Fibroblast of skin of left biceps (primary cell): Measurements from ENCODE around the gene GARIN6.
"Not testable (repeated sequence)": the region's sequence is repeated elsewhere in the genome, so short reads cannot be mapped to it uniquely, and the experiment has no call there.

Experiments used
- DNase-seq, 2 experiments: peaks; one replicate each; pipeline ENCODE4 v3.0.0-alpha.2; 2013; ENCODE audit warnings: low read depth in 2 of 2

GARIN6 gene

DNA sequence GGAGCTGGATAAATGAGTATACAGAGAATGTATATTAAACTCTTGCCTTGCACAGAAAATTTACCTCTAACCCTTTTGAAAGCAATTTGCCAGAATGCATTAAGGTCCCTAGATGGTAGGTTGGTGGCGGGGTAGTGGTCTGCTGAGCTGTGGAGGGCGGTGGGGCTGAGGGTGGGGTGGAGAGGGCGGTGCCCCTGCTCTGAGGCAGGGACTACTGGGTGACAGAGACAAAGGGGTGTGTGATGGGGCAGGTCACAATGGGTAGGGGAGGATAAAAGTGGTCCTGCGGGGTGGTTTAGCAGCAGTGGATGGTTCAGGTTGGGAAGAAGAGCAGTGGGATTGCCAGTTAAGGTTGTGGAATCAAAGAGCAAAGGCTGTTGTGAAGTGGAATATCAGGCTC is at the start of gene GARIN6:
Gene GARIN6 (plus strand): TSS at position 301 of the 400 bp plus-strand sequence. CDS start 422 bp downstream, outside the sequence.
- DNase-seq = no peak

DNA sequence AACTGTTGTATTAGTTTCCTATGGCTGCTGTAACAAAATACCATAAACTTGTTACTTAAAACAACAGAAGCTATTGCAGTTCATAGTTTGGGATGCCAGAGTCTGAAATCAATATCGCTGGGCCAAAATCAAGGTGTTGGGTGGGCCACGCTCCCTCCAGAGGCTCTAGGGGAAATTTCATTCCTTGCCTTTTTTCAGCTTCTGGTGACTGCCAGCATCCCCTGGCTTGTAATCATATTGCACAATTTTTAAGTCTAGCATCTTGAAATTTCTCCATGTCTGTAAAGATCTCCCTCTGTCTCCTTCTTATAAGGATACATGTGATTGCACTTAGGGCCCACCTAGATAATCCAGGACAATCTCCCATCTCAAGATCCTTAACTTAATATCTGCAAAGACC is 48.8 kb upstream of the GARIN6 start:
- DNase-seq = no peak

DNA sequence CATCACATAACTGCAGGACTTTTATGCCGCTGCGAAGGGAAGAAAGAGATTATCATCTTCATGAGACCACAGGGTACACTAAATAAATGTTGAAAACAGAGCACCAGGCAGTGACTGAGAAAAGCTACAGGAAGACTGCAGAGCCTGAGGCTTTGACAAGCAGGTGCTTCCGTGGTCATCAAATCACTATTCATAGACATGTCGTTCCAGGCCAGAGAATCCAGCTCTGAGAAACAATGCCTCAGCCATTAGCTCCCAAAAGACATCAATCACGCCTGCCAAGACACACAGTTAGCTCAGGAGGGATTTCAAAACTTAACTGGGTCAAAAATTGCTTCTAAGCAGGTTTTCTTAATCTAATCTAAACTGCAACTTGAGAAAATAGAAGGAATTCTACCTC is 47.2 kb upstream of the GARIN6 start:
- no peak for DNase-seq

DNA sequence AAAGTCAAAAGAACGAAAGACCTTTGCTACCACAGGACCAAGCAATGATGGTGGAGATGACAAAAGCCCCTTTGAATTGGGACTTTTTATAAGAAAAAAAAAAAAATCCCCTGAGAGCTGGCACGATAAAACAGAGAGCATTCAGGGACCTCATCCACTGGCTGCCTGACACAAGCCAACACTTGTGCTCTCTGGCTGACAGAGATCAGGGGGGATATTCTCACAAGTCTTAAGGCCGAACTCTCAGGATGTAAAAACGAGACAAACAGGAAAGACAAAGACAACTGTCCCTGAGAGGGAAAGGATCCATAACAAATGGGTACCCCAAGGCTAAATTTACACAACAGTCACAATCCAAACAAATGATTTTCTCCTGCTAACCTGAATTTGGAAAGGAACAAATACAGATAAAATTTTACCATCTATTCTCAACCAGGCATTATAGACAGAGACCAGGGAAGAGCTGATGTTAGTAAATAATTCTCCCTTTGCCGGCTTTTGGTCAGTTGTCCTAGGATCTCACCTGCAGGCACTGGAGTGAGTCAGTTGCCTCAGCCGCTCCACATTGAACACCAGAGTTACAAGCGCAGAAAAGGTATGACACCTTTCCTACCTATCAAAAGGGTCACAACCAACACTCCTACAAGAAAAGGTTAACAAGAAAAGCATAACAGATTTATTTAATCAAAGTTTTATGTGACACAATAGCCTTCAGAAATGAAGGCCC is 37.9 kb upstream of the GARIN6 start:
- DNase-seq = no peak

DNA sequence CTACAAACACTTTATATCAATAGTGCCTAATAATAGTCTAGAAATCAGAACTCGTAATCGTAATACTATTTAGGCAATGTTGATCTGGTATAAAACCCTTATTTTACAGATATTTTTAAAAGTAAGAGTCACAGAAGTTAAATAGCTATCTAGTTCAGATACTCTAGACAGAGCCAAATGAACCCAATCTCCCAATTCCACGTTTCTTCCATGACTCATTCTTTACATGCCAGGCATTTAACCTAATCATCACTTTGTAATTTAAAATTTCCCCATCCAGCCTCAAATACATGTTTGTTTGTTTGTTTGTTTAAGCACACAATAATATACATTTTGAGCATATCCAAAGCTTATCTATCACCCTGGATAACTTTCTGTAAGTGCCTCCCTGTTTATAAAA is 36.4 kb upstream of the GARIN6 start:
- DNase-seq = no peak

DNA sequence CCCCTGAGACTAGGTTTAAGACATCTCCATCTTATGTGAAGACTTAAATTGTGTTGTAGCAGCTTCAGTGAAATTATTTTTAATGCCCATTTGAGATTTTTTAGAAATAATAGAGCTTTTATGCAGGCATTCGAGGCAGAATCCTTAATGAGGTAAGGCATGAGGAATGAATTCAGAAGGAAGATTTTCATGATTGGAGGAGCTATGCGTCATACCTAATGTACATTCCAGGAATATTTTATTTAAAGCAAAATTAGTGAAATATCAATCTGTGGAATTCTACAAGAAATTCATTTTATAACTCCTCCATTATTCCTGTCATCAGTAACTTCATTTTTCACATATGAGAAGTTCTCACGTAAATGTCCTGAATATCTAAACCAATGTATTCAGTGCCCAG is 36.0 kb upstream of the GARIN6 start:
- DNase-seq = no peak

DNA sequence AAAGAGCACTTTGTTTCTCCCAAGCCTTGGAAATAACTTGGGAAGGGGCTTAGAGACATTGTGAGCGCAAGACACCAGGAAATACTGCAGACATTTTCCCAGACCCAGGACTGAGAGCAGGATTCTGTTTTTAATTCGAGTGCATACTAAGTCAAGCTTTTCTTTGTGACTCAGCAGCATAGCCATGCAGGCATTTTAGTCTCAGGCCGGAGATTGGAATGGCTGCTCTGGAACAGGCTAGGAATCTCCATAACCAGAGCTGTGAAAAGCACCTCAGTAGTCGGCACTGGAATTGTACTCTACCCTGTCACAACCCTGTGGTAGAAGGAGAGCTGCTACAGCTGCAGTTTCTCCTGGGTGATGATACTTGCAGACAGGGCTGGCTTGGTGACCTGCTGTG is 28.9 kb upstream of the GARIN6 start:
- DNase-seq = no peak

DNA sequence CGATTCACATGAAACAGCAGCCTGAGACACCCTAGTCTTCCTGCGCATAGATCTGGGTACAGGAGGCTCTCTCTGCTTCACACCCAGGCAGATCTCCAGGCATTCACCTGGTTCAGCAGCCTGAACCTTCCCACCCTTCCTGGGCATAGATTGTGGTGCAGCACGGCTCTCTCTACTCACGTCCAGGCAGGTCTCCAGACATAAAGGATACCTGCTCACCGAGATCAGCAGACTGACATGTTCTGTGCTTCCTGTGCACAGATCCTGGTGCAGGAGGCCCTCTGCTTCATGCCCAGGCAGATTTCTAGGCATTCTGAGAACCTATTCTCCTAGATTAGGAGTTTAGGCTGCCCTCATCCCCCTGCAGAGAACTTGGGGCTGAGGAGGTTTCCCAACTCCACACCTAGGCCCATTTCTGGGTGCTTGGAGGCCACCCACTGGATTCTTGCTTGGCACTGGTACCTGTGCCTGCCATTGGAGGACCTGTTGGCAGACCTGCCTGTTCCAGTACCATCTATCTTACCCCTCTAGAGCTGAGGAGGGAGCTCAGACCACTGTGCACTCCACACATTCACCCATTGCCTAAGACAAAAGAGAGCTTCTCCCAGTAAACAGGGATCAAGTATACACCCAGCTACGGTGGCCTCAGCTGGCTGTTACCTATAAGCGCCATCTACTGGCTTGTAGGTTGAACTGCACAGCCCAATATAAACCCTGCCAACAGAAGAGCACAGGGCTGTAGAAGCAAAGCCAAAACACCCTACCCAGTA is 28.0 kb upstream of the GARIN6 start:
- DNase-seq = no peak

DNA sequence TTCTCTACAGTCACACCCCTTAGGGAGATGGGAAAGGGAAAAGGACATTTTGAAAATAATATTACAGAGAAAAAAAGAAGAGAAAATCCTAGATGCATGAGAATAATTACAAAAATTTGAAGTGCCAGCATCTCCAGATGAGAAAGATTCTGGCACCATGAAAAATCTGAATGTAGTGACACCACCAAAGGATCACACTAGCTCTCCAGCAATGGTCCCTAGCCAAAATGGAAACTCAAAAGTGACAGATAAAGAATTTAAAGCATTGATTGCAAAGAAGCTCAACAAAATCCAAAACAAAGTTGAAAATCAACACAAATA is 27.4 kb upstream of the GARIN6 start:
- no peak for DNase-seq

DNA sequence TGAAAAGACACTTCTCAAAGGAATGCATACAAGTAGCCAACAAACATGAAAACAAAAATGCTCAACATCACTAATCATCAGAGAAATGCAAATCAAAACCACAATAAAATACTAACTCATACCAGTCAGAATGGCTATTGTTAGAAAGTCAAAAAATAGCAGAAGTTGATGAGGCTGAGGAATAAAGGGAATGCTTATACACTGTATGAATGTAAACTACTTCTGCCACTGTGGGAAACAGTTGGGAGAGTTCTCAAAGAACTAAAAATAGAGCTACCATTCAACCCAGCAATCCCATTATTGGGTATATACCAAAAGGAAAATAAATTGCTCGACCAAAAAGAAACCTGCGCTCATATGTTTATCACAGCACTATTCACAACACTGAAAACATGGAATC is 23.0 kb upstream of the GARIN6 start:
- DNase-seq = not testable (repeated sequence)

DNA sequence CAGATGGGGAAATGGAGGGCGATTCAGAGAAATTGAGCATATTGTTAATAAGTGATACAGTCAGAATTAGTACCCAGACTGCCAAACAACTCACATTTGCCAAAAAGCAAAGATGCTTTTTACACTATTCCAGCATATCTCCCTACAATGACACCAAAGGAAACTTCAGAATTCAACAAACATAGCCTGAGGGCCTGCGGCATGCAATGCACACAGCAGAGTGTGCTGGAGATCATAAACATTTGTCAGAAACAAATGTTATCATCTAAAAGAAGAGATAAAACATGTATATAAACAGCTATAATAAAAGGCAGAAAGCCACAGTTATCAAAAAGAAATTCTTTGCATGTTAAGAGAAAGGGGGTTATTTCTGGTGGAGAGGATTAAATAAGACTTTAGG is 20.1 kb upstream of the GARIN6 start:
- DNase-seq = no peak

DNA sequence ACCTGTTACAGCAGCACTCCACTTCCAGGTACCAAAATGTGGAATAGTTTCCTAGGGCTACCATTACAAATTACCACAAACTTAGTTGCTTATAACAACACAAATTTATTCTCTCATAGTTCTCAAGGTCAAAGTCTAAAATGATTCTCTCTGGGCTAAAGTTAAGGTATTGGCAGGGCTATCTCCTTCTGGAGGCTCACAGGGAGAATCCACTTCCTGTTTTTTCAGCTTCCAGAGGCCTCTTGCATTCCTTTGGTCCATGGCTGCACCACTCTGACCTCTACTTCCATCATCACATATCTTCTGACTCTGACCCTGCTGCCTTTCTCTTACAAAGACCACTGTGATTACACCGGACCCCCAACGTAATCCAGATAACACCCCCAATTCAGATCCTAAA is 2.9 kb upstream of the GARIN6 start:
- DNase-seq = no peak

DNA sequence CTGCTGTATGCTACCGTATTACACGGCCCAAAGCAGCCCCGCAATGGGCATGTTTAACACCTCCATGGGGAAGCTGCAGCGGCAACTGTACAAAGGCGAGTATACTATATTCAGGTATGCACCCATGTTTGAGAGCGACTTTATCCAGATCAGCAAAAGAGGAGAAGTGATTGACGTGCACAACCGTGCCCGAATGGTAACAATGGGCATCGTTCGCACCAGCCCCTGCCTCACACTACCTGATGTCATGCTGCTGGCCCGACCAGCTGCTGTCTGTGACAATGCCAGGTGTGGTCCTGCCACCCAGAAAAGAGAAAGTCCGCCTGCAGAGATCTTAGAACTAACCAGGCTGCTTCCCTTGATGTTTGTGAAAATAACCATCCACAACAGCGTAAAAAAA is 630 bp downstream of the GARIN6 start:
- no peak for DNase-seq

DNA sequence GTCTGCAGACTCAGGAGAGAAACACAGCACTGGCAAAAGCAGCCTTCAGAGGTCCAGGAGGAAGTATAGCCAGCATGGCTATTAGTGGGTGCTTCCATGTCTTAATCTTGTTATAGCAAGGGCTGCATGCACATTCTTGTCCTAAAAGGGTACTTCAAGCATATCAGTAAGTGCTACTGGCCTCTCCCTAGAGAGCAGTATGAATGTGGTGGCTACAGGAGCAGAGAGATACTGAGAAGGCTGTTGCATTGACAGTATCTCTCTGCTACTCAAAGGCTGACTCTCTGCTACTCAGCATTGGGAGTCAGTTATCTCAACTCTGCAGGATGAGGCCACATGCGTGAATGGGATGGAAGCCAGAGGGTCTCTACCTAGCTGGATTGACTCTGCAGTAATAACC is 2.0 kb downstream of the GARIN6 start:
- DNase-seq = no peak

DNA sequence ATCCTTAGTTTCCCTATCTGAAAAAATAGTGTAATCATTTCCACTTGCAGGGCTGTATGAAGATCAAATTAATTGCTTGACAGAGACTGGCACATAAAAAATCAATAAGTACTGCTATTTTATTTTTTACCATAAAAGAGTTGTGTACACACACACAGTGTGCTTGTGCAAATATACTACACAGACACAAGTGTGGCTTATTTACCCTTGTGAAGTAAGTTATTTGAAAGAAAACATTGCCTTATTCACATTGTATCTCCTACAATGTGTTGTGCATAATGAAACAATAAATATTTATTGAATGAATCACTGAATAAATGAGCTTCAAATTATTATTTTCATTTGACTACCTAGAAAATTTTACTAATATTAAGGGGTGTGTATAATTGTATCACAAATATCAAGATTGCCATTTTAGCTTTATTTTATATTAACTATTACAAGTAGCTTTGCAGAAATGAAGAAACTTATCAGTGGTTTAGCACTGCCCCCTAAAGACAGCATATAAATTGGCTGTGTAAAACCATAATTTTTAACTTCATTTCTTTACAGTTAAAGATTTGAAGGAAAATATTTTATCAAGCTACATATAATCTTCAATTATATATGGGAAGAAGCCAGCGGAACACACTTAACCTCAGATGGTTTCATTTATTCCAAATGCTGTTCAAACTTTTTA is 11.3 kb downstream of the GARIN6 start:
- DNase-seq = no peak

DNA sequence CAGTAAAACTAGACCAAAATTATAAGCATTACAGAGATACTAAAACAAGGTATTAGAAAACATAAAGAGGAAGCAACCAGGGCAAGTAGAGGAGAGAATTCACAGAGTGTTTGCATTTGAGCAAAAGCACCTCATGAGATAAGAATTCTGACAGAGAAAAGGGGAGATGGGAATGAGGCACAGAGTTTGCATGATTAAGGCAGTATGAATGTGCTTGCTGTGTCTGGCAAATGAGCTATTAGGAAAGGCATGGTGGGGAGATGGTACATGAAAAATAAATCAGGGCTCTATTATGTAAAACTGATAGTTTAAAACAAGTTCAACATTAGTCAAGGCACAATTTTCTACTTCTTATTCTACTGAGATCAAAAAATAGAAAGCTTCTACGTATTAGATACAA is 23.1 kb downstream of the GARIN6 start:
- DNase-seq = no peak

DNA sequence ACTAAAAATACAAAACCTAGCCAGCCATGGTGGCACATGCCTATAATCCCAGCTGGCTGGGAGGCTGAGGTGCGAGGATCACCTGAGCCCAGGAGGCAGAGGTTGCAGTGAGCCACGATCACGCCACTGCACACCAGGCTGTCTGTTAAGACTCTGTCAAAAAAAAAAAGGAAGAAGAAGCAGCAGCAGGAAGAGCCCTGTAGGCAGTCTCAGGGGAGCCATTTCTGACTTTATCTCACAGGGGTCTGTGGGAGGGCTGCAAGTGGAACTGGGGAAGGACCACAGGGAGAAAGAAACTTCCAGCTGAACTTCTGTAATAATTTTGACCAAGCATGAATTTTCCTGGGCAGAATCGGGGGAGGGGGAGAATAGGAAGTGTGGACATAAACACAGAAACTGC is 32.7 kb downstream of the GARIN6 start:
- DNase-seq = no peak

DNA sequence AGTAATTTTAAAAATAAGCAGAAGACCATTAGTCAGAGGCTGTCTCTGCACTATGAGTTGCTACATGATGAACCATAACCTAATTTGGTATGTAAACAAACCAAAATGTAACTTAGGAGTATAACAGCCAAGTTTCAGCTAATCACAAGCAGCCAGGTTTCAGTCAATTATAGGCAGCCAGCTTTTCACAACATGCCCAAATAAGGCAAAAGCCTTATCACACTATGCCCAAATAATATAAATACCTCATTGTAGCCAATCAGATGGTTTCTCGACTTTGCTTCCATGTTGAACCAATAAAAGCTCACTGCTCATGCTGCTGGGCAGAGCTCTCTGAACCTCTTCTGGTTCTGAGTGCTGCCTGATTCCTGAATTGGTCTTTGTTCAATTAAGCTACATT is 38.6 kb downstream of the GARIN6 start:
- DNase-seq = no peak

DNA sequence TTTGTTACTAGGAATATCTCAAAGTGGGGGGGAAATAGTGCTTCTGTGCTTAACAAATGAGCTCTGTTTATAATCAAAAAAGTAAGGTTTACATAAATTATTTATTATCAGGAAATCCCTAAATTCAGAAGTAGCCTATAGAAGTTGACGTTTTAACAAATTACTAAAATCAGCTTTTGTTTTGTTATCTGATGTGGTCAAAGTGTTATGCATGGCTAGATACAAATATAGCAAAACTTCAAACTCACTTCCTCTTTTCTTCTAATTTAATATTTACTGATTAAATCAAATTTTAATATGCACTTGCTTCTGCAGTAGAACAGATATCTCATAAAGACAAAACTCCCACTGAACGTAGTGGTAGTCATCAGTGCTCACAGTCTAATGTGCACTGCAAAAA is 47.5 kb downstream of the GARIN6 start:
- DNase-seq = no peak
